Activated CD8-positive, alpha-beta memory T cell treated with anti-CD3 and anti-CD28 coated beads for 1 hour (primary cell): Measurements from ENCODE around the gene TOP1.

ENCODE experiments used
- DNase-seq, 2 donors: peaks; one replicate each; pipeline ENCODE4 v3.0.0-alpha.2; 2020; ENCODE audit warnings: low read depth in 1 of 2; ENCODE audit errors: extremely low read depth in 1 of 2

TOP1 gene

DNA sequence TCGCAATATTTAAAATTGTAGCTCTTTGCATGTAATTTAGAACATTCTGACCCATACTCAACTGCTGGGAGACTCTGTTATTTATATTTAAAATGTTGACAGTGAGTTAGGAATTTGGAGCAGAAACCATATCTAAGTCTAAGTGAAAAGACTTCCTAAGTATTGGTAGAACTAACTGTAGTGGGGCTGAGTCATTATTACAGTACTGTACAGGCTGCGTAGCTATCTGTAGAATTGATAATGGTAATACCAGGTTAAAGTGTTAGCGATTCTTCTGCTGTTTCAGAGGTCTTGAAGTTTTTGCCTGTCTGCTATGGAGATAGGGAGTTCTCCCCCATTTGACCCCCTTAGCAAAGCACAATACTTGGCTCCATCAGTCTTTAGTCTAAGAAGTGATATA lies 3.6 kb downstream of the TOP1 start:
- DNase-seq: no peak

DNA sequence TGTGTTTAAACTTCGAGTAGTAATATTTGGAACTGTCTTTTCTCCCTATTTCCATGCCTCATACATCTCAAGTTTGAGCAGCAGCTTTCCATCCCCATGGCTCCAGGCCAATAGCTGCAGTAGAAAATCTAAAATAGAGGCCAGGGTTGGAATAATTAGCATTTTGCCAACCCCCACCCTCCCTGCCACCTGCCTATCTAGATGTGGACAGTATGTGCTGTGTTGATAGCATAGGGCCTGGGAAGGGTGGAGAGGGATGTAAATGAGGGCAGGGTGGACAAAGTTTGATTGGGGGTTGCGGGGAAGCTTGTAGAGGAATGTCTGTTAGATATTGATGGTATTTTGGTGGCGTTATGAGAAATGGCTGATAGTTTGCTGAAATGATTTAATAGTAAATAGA lies 5.6 kb downstream of the TOP1 start:
- DNase-seq: no peak

DNA sequence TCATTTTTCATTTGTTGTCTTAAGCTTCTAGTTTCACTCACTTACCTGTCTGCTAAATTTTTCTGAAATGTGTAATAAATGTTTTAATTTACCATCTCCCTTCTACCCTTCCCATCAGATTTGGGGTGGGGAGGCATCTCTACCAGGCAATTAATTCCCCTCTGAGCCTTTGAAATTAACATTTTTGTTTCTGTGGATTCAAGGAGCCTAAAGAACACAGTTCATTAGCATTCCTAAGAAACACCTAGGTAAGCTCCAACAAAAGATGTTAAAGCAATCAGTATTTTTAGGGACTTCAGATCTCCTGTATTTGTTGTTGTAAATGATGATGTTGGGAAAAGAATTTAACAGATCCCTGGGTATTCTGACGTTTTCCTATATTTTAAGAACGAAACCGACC lies 6.6 kb downstream of the TOP1 start:
- DNase-seq: no peak

DNA sequence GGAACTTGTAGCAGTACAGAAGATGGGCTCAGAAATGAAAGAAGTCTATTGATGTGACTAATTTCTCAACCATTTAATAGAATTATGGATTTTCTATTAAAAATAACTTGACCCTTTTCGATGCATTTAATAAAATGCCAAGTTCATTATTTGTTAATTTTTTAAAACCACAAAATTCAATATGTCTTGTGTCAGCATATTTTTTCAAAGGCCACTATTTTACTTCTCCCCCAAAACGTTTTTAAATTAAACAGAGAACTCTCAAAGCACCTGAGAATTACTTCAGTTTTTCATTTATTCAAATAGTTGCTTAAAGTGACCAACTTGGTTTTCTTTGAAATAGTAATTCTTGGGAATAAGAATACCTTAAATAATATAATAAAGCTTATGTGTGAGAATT lies 8.6 kb downstream of the TOP1 start:
- DNase-seq: no peak

DNA sequence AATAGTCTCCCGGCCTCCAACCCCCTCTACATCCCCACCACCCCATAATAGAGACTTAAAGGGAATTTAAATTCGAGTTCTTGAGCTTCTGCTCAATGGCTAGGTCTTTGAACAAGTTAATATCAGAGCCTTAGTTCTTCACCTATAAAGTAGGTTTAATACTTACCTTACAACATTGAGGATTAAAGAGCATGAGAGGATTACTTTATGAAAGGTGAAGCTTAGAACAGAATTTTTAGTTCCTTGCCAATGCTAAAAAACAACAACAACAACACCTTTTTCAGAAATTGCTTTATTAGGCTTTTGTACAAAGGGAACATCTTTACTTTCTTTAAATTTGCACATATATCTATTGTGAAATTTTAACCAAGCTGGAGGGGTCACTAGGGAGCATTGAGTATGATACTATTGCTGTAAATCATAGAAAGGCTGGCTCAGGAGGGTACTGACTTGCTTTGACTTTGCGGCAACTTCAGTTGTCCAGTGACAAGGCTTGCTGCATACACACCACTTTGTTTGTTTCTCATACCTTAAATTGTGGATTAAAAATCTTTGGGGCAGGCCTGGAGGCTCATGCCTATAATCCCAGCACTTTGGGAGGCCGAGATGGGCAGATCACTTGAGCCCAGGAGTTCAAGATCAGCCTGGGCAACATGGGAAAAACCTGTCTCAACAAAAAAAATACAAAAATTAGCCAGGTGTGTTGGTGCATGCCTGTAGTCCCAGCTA lies 9.7 kb downstream of the TOP1 start:
- no peak for DNase-seq

DNA sequence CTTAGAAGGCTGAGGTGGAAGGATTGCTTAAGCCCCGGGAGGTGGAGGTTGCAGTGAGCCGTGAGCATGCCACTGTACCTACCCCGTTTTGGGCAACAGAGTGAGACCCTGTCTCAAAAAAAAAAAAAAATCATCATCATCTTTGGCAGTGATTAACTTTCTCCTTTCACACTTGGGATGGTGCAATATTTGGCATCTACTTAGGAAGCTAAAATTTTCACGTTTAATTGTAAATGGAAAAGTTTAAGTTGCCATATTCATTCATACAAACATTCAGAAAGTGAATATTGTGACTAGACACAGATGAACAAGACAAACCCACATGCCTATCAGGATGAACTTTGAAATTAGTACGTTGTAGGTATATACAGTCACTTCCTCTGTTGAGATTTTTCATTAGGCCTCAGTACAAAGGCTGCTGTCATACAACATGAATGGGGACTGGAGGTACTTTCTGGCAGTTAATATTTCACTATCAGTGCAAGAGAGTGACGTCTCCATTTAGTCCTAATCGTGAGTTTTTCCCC lies 10.3 kb downstream of the TOP1 start:
- DNase-seq: no peak

DNA sequence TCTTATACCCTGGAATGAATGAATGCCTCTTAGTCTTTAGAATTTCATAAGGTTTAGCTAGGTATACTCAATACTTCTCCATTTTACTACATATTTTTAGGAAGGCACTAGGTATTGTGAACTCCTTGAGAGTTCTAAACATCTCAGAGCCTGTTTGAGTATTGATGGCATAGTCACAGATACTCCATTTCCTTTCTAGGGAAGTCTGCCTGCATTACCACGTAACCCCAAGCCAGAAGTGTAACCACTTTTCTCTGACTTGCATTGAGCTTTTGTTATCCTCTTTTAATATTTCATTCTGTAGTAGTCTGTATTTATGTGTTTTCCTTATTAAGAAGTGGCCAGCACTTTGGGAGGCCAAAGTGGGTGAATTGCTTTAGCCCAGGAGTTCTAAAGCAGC lies 12.2 kb downstream of the TOP1 start:
- DNase-seq: no peak

DNA sequence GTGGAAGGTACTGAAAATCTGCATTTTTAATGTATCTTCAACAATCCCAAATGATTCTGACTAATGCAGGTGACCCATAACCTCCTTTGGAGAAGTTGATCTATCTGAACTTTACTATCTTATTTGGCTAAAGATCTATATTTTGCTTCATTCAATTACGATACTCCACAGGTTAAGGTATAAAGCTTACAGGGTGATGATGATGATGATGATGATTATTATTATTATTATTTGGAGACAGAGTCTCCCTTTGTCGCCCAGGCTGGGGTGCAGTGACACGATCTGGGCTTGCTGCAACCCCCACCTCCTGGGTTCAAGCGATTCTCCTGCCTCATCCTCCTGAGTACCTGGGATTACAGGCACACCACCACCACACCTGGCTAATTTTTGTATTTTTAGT lies 13.1 kb downstream of the TOP1 start:
- no peak for DNase-seq

DNA sequence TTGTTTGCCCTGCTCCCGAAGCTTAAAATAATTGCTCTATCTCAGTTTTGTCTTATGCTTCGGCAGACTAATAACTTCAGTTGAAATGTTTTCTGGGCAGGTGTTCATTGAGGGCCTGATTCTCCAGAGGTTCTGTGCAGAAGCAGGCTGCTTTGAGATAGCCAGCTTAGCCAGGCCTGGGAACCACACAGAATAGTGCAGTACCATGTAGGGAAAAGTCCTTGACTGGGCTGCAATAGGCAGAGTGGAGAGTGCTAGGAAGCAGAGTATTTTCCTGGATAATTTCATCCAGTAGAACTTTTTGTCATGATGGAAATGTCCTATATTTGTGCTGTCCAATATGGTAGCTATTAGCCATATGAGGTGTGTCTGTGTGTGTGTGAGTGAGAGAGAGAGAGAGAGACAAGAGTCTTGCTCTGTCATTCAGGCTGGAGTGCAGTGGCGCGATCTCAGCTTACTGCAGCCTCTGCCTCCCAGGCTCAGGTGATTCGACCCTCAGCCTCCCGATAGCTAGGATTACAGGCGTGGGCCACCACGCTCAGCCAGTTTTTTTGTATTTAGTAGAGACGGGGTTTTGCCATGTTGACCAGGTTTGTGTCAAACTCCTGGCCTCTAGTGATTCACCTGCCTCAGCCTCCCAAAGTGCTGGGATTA lies 15.9 kb downstream of the TOP1 start:
- DNase-seq: no peak

DNA sequence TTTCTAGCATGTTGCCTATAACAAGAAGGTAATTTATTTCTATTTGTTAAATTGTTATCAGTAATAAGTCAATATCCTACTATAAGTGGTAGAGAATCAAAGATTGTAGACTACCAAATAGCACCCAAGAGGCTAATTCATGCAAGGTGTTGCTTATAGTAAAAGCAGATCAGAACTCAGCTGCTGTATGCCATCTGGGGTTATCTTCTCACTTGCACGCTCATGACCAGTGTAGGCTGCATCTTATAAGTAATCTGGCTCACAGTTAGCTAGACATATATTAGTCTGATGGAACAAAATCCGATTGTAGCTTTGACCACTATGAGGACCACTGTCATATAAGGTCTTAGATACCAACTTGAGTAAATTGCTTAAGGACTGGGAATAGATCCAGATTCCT lies 17.0 kb downstream of the TOP1 start:
- DNase-seq: no peak

DNA sequence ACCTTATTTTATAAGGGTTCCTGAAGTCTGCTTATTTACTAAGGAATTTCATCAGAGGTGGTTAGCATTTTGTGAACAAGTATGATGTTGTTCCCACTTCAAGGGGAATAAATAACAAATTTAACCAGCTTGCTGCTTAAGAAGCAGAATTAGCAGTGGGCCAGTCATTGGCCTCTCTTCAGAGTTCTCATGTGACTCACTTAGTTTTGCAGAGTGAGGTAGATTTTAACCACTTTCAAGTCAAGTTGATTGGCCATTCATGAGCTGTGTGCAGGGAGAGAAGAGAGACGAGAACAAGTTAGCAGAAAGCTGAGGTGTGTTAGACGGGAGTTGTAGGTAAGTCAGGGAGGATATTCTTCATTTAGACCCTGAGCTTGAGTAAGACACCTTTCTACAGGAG lies 18.1 kb downstream of the TOP1 start:
- DNase-seq: no peak

DNA sequence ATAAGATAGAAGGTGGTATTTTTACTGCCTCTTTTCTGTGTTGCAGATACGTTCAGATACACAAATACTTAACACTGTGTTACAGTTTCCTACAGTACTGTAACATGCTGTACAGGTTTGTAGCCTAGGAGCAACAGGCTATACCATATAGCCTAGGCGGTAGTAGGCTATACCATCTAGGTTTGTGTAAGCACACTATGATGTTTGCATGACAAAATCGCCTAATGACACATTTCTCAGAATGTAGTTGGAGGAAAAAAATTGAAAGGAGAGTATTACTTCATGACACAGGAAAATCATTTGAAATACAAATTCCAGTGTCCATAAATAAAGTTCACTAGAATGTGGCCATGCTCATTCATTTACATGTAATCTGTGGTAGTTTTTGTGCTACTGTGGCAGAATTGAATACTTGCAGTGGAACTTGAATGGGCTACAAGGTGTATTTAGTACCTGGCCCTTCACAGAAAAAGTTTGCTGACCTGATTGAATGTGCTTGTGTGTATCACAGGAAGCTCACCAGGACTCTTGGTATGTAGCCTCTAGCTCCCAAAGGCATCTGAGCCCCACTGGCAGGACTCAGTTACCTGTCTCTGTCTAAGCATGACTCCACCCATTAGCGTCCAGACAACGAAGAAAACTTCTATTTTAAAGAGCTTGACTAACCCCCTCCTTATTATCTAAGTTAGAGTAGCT lies 18.8 kb downstream of the TOP1 start:
- no peak for DNase-seq

DNA sequence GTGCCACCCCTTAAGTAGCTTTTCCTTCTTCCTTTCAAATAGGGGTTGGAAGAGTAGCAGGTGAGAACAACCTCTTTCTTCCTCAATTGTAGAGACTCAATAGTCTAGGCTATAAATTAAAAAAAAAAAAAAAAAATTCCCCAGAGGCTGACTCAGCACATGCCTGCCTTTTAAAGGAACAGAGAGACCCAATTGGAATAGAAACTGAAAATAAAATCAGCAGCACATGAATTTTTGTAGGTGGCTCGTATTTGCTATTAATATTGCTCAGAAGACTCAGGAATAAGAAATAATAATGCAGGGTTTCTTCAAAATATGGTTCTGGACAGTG lies 19.3 kb downstream of the TOP1 start:
- no peak for DNase-seq

DNA sequence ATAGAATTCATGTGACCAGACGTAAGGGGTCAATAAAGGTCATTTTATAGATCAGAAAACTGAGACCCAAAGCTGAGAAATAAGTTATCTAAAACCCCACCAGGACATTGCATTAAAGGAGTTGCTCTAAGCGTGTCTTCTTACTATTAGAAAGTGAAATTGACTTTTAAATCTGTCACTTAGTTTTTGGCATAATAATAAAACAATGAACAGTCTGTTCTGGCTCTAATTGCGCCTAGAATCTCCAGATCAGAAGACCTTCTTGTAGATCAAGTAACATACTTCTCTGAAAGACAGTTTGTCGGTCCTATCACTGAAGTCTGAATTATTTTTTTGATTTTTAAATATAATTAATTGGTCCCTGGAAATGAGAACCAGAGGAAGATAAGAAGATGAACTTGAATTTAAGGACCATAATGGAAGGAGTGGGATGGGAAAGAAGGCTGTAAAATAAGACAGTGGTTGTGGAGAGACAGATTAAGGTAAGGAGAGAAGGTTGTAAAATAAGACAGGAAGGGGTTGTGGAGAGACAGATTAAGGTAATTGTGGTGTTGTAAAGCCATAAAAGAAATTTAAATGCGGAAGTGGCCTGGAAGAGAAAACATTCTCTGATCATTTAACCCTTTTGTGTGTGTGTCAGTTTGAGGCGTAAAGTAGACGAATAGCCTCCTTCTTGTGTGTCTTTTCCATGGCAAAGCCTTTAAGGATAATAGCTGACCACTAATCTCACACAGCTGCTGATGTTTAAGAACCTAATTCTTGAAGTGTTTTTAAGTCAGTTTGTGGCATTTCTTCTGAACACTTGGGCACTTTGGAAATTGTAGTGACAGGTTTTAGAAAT lies 20.1 kb downstream of the TOP1 start:
- DNase-seq: no peak

DNA sequence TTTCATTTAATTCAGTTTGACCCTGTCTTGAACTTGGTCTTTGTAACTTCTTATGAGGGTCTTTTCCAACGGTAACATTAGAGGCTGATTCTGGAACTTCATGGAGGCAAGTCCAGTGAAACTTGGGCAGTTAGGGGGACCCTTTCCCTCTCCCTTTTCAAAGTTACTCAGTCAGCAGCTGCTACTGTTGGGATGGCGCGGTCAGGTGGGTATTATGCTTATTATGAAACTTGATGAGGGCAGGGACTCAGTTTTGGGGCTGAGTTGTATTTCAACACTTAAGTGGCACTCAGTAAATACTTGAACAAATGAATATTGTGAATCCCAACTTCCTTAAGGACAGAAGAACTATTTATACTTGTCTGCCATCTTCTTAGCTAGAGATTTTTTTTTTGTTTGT lies 20.8 kb downstream of the TOP1 start:
- DNase-seq: no peak

DNA sequence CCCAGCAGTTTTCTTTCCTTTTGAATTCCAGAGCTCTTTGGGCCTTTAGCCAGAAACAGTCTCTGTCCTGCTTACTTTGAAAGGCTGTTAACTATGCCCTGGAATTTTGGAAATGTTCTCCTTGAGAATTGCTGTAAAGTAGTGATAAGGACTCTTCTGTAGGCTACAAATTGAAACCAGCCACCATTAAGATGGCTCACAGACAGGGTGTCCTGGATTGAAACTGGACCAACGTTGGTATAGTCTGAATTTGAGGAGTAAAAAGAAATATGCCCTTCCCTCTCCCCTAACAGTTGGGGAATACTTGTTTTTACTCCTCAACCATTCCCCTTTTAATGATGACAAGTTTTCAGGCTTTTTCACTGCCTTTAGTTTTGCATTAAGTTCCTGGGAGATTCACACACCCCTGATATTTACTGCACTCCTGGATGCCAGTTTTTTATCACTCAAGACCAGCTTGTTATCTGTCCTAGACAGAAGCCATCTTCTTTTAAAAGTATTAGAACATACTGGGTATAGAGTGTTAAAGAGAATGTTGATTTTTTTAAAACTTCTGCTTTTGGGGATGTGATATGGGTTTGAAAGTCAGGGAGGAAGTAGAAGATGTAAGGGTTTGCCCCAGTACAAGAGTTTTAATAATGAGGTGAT lies 21.9 kb downstream of the TOP1 start:
- DNase-seq: no peak

DNA sequence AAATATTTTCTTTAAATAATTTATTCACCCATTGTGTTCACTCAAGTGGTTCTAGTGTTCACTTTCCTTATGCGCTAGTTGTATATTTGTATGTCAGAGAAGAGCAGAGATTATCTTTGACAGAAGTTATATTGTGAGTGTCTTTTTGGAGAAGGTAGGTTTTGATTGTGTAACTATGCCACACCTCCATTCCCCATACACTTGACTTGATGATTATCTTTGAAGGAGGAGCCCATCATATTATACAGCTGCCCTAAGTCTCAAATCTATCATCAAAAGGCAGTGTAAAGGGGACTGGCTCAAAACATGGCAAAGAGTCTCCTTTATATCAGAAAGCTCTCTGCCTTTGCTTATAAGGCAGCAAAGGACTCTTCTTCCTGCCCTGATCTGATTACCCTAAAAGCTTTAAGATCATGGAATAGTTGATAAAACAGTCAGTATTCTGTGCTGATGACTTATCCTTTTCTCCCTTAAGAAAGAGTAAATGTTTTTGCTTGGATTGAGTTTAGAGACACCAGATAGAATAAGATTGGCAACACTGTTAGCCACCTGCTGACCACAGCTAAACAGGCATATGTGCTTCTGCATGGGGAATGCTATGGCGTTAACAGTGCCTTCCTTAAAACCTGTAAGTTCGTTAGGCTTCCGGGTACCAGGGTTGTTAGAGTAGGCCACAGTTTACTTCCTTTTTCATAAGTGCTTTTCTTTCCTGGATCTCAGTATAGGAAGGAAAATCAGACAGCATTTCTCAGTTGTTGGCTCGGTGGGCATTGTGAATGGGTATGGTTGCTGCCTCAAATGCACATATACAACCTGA lies 22.6 kb downstream of the TOP1 start:
- no peak for DNase-seq

DNA sequence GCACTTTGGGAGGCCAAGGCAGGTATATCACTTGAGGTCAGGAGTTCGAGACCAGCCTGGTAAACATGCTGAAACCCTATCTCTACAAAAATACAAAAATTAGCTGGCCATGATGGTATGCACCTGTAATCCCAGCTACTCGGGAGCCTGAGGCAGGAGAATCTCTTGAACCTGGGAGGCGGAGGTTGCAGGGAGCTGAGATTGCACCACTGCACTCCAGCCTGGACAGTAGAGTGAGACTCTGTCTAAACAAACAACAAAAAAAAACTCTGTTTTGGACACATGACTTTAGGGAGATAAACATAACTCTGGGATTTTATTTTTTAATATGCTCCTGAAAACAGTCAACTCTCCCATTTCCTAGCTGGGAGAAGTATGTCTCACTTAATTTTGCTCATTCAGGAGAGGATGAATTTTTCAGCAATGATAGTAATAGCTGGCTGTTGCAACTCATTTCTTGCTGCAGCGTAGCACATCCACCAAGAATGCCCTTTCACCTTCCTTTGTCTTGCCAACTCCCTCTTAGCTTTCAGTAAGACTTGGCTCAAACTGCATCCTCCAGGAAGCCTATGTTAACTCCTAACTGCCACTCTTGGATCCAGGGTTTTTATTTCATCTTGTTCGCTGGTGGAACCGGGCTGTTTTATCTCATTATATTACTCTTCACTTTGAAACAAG lies 24.3 kb downstream of the TOP1 start:
- no peak for DNase-seq

DNA sequence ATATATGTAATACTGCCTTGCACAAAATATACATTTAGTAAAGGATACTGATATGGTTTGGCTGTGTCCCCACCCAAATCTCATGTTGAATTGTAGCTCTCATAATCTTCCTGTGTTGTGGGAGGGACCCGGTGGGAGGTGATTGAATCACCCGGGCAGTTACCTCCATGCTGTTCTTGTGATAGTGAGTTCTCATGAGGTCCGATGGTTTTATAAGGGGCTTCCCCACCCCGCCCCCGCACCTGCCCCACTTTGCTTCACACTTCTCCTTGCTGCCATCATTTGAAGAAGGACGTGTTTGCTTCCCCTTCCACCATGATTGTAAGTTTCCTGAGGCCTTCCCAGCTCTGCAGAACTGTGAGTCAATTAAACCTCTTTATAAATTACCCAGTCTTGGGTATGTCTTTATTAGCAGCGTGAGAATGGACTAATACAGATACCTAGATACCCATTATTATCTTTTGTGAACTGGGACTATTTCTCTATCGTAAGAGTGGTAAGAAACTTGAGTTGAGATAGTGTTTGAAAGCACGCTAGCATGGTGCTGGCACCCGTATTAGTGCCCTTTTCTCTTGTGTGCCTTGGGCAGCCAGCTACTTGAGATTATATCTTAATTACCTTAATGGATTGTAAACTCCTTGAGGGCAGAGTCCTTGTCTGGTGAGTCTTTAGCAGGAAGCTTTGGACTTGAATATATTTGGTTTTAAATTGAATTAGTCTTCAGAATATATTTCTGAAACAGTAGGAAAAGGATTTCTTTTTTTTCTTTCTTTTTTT lies 25.6 kb downstream of the TOP1 start:
- no peak for DNase-seq
